Right lobe of liver (tissue), 6 donors: Measurements from ENCODE around the gene TSEN34. TPM values are rescaled to one million over a fixed set of nuclear protein-coding genes. Genes with fewer than 3 reads are reported as not detected.
A peak's percentile ranks its signal among the peaks of the same experiment; 100 is the strongest.
"Not testable (repeated sequence)": the region's sequence is repeated elsewhere in the genome, so short reads cannot be mapped to it uniquely, and the experiment has no call there.

Source experiments
- ATAC-seq, 4 donors: fragments of 200-7000 bp; cut with Tn5 transposase; one replicate each; pipeline ENCODE4 v1.9.1; 2020; ENCODE audit warnings: mild to moderate bottlenecking in 4 of 4, moderate library complexity in 4 of 4
- DNase-seq, 3 donors: peaks; one replicate each; pipeline ENCODE4 v3.0.0-alpha.2; 2020
- H3K27ac ChIP-seq, 3 donors: fragments of 200-600 bp; one replicate each; pipeline ENCODE4 v1.8.0; 2022
- H3K27me3 ChIP-seq, 2 donors: fragments of 200-600 bp; one replicate each; pipeline ENCODE4 v1.8.0; 2022
- H3K36me3 ChIP-seq, 4 donors: fragments of 200-600 bp; sonication (generic) in 1 of 4; one replicate each; pipeline versions ENCODE4 v1.5.1 to v1.8.0; 2017 to 2022; ENCODE audit warnings: control low read depth in 1 of 4
- H3K4me1 ChIP-seq, 4 donors: fragments of 200-600 bp; sonication (generic) in 1 of 4; one replicate each; pipeline versions ENCODE4 v1.5.1 to v1.8.0; 2017 to 2022; ENCODE audit warnings: control low read depth in 1 of 4
- H3K4me3 ChIP-seq, 3 donors: fragments of 200-600 bp; one replicate each; pipeline ENCODE4 v1.8.0; 2022
- H3K9me3 ChIP-seq, 4 donors: fragments of 200-600 bp; sonication (generic) in 1 of 4; one replicate each; pipeline versions ENCODE4 v1.5.1 to v1.8.0; 2017 to 2022; ENCODE audit warnings: control low read depth in 1 of 4
- POLR2A ChIP-seq: fragments of 450-650 bp; IDR thresholded peaks from one replicate; pipeline ENCODE4 v1.6.1; 2017; ENCODE audit warnings: antibody characterized with exemption, mild to moderate bottlenecking
- WGBS: methylation state at CpG from one replicate; pipeline ENCODE4 v1.1.6; 2018; ENCODE audit warnings: low coverage, low lambda C conversion rate; ENCODE audit not compliant: insufficient coverage; ENCODE audit errors: missing lambda C conversion rate; 5-methylcytosine and 5-hydroxymethylcytosine counted together
- intact Hi-C, 2 donors: fragments of 100-400 bp; cut with DNase I; formaldehyde crosslinking; loops; one replicate each; pipeline versions ENCODE4 v1.11.2 to v1.14.1; 2022
- total RNA-seq, 6 experiments: library from RNA; depleted of rRNA in 2 of 6; stranded (reverse); fragments of >200 nt in 2 of 6; fragmentation: NEBNext Ultra II Directional in 3 of 6; extraction: Animal tissue kit (Norgen Biotek cat#: 25700) in 3 of 6; gene quantifications; one replicate each; pipeline versions ENCODE4 v1.1.0 to v1.2.4, GENCODE V29; 2016 to 2023
- TF ChIP-seq, protein P1 (sequence below), 4 donors: fragments of 200-600 bp in 3 of 4; fragments of 450-650 bp in 1 of 4; IDR thresholded peaks; one replicate each; pipeline versions ENCODE4 v1.5.1 to v1.8.0; 2016 to 2022; ENCODE audit warnings: antibody characterized with exemption in 4 of 4, mild to moderate bottlenecking in 2 of 4
- donor health status: DM: no; HTN: yes; CAD: no.
- donor health status: DM: no; HTN: no; CAD: no.
- donor health status: DM: no; HTN: no; CAD: no.
- donor health status: DM: no; HTN: yes; CAD: no.
- donor health status: DM: no; HTN: yes; CAD: no.

Gene TSEN34
- total RNA-seq, 6 experiments from 2014 or later = 11.8 to 31.9 (median 17.9) TPM

DNA sequence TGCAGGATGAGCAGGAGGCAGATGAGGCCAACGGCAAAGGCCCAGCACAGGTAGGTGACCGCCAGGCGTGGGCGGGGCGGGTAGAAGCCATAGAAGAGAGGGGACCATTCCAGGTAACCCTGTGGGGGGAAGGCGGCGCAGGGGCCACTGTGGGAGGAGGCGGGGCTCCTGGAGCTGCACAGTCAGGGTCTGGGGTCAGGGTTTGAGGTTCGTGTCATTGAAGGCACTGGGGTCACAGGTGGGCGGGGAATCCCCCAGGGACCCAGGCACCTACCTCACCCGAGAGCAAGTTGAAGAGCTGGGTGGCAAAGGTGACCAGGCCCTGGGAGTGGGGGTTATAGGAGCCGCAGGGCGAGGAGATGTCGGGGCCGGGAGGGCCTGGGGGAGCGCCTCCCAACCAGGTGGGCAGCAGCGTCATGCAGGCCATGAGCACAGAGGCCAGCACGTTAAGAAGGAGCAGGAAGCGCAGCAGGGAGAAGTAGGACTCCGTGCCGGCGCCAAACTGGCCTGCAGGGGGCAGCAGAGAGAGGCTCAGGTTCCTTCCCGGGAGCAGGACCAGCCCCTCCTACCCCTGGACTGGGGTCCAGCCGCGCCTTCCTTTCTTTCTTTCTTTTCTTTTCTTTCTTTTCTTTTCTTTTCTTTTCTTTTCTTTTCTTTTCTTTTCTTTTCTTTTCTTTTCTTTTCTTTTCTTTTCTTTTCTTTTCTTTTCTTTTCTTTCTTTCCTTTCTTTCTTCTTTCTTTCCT, 22.8 kb upstream of the TSEN34 start:
- no peak for TF ChIP-seq POLR2A
- TF ChIP-seq, protein P1, sequence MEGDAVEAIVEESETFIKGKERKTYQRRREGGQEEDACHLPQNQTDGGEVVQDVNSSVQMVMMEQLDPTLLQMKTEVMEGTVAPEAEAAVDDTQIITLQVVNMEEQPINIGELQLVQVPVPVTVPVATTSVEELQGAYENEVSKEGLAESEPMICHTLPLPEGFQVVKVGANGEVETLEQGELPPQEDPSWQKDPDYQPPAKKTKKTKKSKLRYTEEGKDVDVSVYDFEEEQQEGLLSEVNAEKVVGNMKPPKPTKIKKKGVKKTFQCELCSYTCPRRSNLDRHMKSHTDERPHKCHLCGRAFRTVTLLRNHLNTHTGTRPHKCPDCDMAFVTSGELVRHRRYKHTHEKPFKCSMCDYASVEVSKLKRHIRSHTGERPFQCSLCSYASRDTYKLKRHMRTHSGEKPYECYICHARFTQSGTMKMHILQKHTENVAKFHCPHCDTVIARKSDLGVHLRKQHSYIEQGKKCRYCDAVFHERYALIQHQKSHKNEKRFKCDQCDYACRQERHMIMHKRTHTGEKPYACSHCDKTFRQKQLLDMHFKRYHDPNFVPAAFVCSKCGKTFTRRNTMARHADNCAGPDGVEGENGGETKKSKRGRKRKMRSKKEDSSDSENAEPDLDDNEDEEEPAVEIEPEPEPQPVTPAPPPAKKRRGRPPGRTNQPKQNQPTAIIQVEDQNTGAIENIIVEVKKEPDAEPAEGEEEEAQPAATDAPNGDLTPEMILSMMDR (IDR thresholded peaks at IDR 0.05) = peak; percentile 75 to 94 (median 89)
- no peaks in the 10 kb centered on the region for H3K9me3 ChIP-seq
- H3K27ac ChIP-seq = no peak overlapping the region
- H3K4me1 ChIP-seq = peaks cover 0 to under 1% (median 0%) of the 10 kb centered on the region in 4 donors
- DNase-seq (peak; percentile 91 to 92 (median 91)), ATAC-seq (peak; percentile 89 to 97 (median 92))
- WGBS = 0% methylated on average over 10 of the region's 25 CpGs
- intact Hi-C loops = no loop called here
- H3K36me3 ChIP-seq = no peaks in the 10 kb centered on the region
- H3K27me3 ChIP-seq = no peaks in the 10 kb centered on the region
- no peak overlapping the region for H3K4me3 ChIP-seq

DNA sequence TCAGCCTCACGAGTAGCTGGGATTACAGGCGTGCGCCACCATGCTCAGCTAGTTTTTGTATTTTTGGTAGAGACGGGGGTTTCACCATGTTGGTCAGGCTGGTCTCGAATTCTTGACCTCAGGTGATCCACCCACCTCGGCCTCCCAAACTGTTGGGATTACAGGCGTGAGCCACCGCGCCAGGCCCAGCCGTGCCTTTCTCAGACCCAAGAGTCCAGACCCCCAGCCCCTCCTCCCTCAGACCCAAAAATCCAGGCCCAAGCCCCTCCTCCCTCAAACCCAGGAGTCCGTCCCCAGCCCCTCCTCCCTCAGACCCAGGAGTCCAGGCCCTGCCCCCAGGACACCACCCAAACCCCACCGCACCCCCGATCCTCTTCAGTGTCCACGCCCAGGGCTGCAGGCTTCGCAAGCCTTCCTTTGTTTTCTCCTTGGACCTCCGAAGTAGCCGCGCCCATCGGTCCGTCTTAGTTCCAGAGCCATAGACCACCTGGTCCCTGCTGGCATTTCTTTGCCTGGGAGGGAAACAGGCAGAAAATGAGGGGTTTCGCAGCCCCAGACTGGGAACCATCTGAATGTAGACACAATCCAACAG, 21.9 kb upstream of the TSEN34 start:
- Histone ChIP-seq H3K9me3 (no peaks in the 10 kb centered on the region), H3K27me3 (no peaks in the 10 kb centered on the region), H3K36me3 (no peaks in the 10 kb centered on the region), H3K27ac (no peak overlapping the region), H3K4me1 (no peaks in the 10 kb centered on the region), H3K4me3 (no peak overlapping the region)
- ATAC-seq = no peak
- TF ChIP-seq, protein P1 (IDR thresholded peaks at IDR 0.05) = no peak
- TF ChIP-seq POLR2A = no peak
- intact Hi-C loops = no loop called here
- 80% methylated on average over 10 of the region's 21 CpGs for WGBS
- no peak for DNase-seq

DNA sequence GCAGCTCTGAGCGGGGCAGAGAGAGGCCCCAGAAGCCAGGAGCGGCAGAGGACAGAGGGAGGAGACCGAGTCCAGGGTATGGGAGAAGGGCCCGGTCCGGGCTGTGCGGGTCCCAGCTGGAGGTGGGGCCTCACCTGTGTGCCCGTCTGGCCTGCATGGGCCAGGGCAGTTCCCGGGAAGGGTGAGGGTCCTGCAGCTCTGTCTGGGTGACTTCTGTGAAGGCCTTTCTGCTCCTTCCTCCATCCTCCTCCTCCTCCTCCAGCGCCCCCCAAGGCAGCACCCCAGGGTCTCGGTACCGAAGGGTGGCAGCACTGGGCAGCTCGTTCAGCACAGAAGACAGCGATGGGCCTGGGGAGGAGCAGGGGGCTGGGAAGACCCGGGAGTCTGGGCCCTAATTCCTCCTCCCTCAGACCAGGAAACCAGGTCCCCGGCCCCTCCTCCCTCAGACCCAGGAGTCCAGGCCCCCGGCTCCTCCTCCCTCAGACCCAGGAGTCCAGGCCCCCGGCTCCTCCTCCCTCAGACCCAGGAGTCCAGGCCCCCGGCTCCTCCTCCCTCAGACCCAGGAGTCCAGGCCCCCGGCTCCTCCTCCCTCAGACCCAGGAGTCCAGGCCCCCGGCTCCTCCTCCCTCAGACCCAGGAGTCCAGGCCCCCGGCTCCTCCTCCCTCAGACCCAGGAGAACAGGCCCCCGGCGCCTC, 19.2 kb upstream of the TSEN34 start:
- ATAC-seq, DNase-seq, H3K4me3 ChIP-seq, H3K36me3 ChIP-seq, H3K27ac ChIP-seq, H3K9me3 ChIP-seq, H3K27me3 ChIP-seq, H3K4me1 ChIP-seq: not testable (repeated sequence)
- WGBS = 79% methylated on average over 11 of the region's 23 CpGs
- intact Hi-C loops = loop anchor here (5.0 kb wide), 1 partner anchor 60 kb away; no protein-coding TSS in a partner anchor

DNA sequence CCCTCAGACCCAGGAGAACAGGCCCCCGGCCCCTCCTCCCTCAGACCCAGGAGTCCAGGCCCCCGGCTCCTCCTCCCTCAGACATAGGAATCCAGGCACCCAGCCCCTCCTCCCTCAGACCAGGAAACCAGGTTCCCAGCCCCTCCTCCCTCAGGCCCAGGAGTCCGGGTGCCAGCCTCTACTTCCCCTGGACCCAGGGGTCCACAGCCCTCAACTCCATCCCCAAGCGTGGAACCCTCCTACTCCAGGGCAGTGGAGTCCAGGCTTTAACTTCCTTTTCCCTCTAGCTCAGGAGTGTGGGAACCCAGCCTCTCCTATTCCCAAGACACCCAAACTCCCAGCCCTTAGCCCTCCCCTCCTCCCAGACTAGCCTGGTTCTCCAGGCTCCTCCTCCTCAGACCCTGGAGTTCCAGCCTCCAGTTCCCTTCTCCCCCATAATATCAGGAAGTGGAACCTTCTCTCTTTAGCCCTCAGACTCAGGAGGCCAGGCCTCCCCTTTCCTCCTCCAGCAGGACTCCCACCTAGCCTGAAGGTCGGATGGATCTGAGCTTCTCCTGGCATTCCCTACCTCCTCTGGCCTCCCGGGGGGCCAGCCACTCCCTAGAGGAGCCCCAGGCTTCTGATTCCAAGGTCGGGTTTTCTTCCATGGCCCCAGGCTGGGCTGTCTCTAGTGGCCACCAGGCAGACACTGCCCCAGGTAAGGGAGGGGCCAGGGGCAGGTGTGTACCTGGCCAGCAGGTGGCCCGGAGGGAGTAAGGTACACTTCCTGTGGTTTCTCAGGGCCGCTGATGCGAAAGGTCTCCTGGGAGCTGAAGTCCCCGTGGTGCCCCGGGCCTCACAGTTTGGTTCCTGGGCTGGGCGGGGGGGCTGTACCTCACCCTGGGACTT, 18.4 kb upstream of the TSEN34 start, which contains the start of gene TMC4:
TMC4 (minus strand) TSS at position 690 of the 888 bp plus-strand sequence; CDS start at position 647, 43 bp downstream.
- H3K4me3 ChIP-seq = no peak within 1 kb of the TSS

More for the DNA sequence above, 18.4 kb upstream of the TSEN34 start, which contains the start of gene TMC4:
- no peaks in the 10 kb centered on the region for H3K27me3 ChIP-seq
- no peaks in the 10 kb centered on the region for H3K4me1 ChIP-seq
- 28% methylated on average over 5 of the region's 13 CpGs for whole genome bisulfite sequencing
- H3K27ac ChIP-seq = no peak within 1 kb of the TSS
- TF ChIP-seq, protein P1 (IDR thresholded peaks at IDR 0.05) = peak in 1 of 4 donors; percentile 13
- TF ChIP-seq POLR2A = no peak
- no peaks in the 10 kb centered on the region for H3K36me3 ChIP-seq
- ATAC-seq (peak in 3 of 4 donors; percentile 25 to 51 (median 33)), DNase-seq (no peak)
- no peaks in the 10 kb centered on the region for H3K9me3 ChIP-seq
- intact Hi-C loops = loop anchor here (5.0 kb wide), 1 partner anchor 60 kb away; no protein-coding TSS in a partner anchor
